ENCODE measurements around the gene DPM1.

DNA sequence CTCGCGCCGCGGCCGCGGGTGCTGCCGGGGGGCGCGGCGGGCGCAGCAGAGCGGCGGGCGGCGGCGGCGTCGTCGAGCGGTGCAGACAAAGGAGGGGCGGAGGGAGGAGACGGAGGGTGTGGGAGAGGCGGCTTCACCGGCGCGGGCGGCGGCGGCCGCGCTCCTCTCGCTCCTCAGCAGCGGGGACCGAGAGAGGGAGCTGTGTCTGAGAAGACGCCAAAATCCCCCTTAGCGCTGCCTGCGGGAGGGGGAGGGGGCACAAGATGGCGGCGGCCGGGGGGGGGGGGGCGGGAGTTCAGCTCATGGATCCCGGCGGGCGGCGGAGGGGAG lies 27.4 kb downstream of the DPM1 start:
- TF ChIP-seq CTCF (IDR thresholded peaks at IDR 0.05) = no peak
- TF ChIP-seq ZFX (IDR thresholded peaks at IDR 0.05; ENCODE audit: borderline replicate concordance) = no peak
